ENCODE measurements around the gene CBL.

CBL gene

GRCh38 chr11:119254239-119254638, 48.1 kb downstream of the CBL start:
- H3K4me1 ChIP-seq (ENCODE audit: control insufficient read depth, insufficient read depth, low read length): no peaks in the 10 kb centered on the region; the same call in 1 of the 2 replicates
- no peaks in the 10 kb centered on the region; a peak in 1 of 3 replicates for H3K36me3 ChIP-seq (ENCODE audit: control insufficient read depth in 2 of 2, insufficient read depth in 1 of 2, low read length in 2 of 2)
- ChIA-PET POLR2A (no interaction called here), CTCF (interaction anchor here (0.6 to 2.8 kb wide), 2 partner anchors 41 to 48 kb away, joined by 3 to 8 read pairs; partner anchors contain the start of gene CBL)
- TF ChIP-seq ZBTB20 (tag by site-specific recombination; IDR thresholded peaks at IDR 0.05): no peak
- TF ChIP-seq TRIM28 (IDR thresholded peaks at IDR 0.05; ENCODE audit: borderline replicate concordance, low read length): no peak
- no peak for TF ChIP-seq ZBTB7A (tag by site-specific recombination; IDR thresholded peaks at IDR 0.05; ENCODE audit: low read depth)
- TF ChIP-seq ZNF112 (tag by site-specific recombination; IDR thresholded peaks at IDR 0.05): no peak
- no peak for TF ChIP-seq GLIS1 (tag by site-specific recombination; IDR thresholded peaks at IDR 0.05)
- no peak for TF ChIP-seq ZNF670 (tag by site-specific recombination; IDR thresholded peaks at IDR 0.05; ENCODE audit: low read depth)
- no peak overlapping the region for H3K27ac ChIP-seq (ENCODE audit: extremely low read depth, low read depth, low read length)
- no peak overlapping the region for H3K4me3 ChIP-seq (ENCODE audit: low read depth, low read length)
- no peaks in the 10 kb centered on the region for H3K9me3 ChIP-seq (ENCODE audit: control insufficient read depth, insufficient read depth, low read depth, low read length)

GRCh38 chr11:119258180-119258579, 52.0 kb downstream of the CBL start:
- CTCF ChIA-PET: no interaction called here
- POLR2A ChIA-PET: no interaction called here
- Histone ChIP-seq H3K36me3 (ENCODE audit: control insufficient read depth in 2 of 2, insufficient read depth in 1 of 2, low read length in 2 of 2) (no peaks in the 10 kb centered on the region), H3K27ac (ENCODE audit: extremely low read depth, low read depth, low read length) (no peak overlapping the region), H3K4me1 (ENCODE audit: control insufficient read depth, insufficient read depth, low read length) (no peaks in the 10 kb centered on the region), H3K9me3 (ENCODE audit: control insufficient read depth, insufficient read depth, low read depth, low read length) (no peaks in the 10 kb centered on the region), H3K4me3 (ENCODE audit: low read depth, low read length) (no peak overlapping the region)
- no peak for TF ChIP-seq ZNF624 (tag by site-specific recombination; IDR thresholded peaks at IDR 0.05)
- no peak for TF ChIP-seq ZSCAN18 (tag by site-specific recombination; IDR thresholded peaks at IDR 0.05)
- peak; percentile 58; the same call in 1 of the 2 replicates for TF ChIP-seq MZF1 (tag by site-specific recombination; IDR thresholded peaks at IDR 0.05; ENCODE audit: borderline replicate concordance)
- no peak for TF ChIP-seq ZSCAN5A (tag by site-specific recombination; IDR thresholded peaks at IDR 0.05)
- no peak for TF ChIP-seq ZNF677 (tag by site-specific recombination; IDR thresholded peaks at IDR 0.05)
- no peak for TF ChIP-seq OVOL3 (tag by site-specific recombination; IDR thresholded peaks at IDR 0.05)
- TF ChIP-seq ZNF626 (tag by site-specific recombination; IDR thresholded peaks at IDR 0.05): no peak

GRCh38 chr11:119258983-119259382, 52.8 kb downstream of the CBL start:
- ChIA-PET POLR2A (no interaction called here), CTCF (interaction anchor here (1.2 kb wide), 1 partner anchor 64 kb away, joined by 3 read pairs; no protein-coding TSS in a partner anchor)
- no peaks in the 10 kb centered on the region for H3K36me3 ChIP-seq (ENCODE audit: control insufficient read depth in 2 of 2, insufficient read depth in 1 of 2, low read length in 2 of 2)
- no peaks in the 10 kb centered on the region for H3K9me3 ChIP-seq (ENCODE audit: control insufficient read depth, insufficient read depth, low read depth, low read length)
- H3K27ac ChIP-seq (ENCODE audit: extremely low read depth, low read depth, low read length): no peak overlapping the region
- 0 out of 2 replicates have a peak, but pooled peaks cover 5% of the 10 kb centered on the region for H3K4me1 ChIP-seq (ENCODE audit: control insufficient read depth, insufficient read depth, low read length)
- no peak overlapping the region for H3K4me3 ChIP-seq (ENCODE audit: low read depth, low read length)
- no peak for TF ChIP-seq ZNF112 (tag by site-specific recombination; IDR thresholded peaks at IDR 0.05)
- no peak for TF ChIP-seq ZNF518A (tag by site-specific recombination; conservative IDR thresholded peaks at IDR 0.05; ENCODE audit: low read depth)
- TF ChIP-seq SP2 (tag by site-specific recombination; IDR thresholded peaks at IDR 0.05): no peak
- no peak for TF ChIP-seq ZNF580 (tag by site-specific recombination; IDR thresholded peaks at IDR 0.05)
- no peak for TF ChIP-seq ZNF138 (tag by site-specific recombination; IDR thresholded peaks at IDR 0.05; ENCODE audit: borderline replicate concordance)
- no peak for TF ChIP-seq GLI4 (tag by site-specific recombination; IDR thresholded peaks at IDR 0.05)
- TF ChIP-seq ZNF416 (tag by site-specific recombination; IDR thresholded peaks at IDR 0.05): no peak
- TF ChIP-seq GLIS2 (tag by site-specific recombination; IDR thresholded peaks at IDR 0.05): no peak
- no peak for TF ChIP-seq ZNF501 (tag by site-specific recombination; IDR thresholded peaks at IDR 0.05)
- no peak for TF ChIP-seq ZNF398 (tag by site-specific recombination; IDR thresholded peaks at IDR 0.05)
- TF ChIP-seq SALL2 (tag by site-specific recombination; IDR thresholded peaks at IDR 0.05; ENCODE audit: borderline replicate concordance): no peak
